Suppressor macrophage treated with lipopolysaccharide for 1 hour (primary cell): ENCODE measurements around the gene MYRF.
A peak's percentile ranks its signal among the peaks of the same experiment; 100 is the strongest.

Experiments
- DNase-seq, 3 donors: peaks; one replicate each; pipeline ENCODE4 v3.0.0-alpha.2; 2020 to 2022

Gene MYRF

GRCh38 chr11:61719978-61720377, 32.5 kb upstream of the MYRF start:
- peak in 1 of 3 donors; percentile 45 for DNase-seq

DNA sequence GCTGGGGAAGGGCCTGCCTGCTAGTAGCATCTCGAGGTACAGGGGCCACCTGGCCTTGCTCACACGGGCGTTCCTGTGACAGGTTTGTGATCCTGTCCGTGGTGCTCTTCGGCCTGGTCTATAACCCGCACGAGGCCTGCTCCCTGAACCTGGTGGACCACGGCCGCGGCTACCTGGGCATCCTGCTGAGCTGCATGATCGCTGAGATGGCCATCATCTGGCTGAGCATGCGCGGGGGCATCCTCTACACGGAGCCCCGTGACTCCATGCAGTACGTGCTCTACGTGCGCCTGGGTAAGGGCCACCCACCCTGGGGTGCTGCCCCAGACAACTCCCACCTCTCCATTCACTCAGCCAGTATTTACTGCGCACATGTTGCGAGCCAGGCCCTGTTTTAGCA, 31.8 kb upstream of the MYRF start:
- no peak for DNase-seq

DNA sequence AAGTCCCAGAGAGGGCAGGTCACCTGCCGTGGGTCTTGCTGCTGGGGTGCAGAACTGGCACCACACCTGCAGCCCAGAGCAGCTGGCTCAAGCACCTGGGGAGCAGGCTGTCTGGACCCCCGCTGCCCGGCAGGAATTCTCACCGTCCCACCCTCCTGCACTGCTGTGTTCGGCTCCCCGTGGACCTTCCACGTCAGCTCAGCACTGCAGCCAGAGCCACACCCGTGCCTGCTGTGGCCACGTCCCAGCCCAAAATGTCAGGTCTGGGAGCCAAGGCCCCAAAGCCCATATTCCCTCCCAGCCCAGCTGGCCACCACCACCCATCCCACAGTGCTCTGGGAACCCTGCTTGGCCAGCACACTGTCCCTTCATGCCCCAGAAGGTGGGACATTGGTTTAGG, 28.0 kb upstream of the MYRF start:
- no peak for DNase-seq

DNA sequence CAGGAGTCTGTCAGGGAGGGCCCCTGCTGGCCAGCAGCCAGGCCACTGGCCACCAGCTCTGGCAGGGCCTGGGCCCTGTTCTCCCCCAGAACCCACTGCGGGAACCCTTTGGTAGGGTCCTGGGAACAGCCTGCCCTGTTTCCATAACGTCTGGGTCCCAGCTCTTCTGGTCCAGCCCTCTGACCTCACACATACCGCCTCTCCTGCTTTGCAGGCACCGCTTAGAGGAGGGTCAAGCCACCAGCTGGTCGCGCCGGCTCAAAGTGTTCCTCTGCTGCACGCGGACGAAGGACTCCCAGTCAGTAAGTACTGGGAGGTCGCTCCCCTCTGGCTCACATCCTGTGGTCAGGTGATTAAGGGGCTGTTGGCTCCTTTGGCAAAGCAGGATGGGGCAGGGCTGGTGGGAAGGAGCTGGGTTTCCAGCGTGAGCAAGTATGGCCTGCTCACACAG, 26.6 kb upstream of the MYRF start:
- DNase-seq, result no peak

DNA sequence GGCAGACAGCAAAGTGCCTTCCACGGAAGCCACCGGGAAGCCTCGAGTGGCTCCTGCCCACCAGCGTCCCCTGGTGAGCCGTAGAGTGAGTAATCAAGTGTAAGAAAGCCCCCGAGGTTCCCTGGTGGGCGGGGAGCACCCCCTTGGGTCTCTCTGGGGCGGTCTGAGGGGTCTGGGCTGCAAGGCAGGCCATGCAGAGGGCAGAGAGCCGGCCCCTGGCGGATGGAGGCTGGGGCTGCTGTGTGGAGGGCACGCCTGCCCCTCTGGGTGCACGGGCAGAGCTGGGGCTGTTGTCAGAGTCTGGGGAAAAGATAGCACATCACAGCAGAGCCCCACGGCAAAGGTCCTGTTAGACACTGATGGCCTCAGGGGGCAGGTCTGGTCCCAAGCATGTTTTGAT, 25.7 kb upstream of the MYRF start:
- DNase-seq, result no peak

GRCh38 chr11:61727401-61727811, 25.0 kb upstream of the MYRF start:
- no peak for DNase-seq

GRCh38 chr11:61728066-61728939, 24.1 kb upstream of the MYRF start:
- DNase-seq, result no peak

GRCh38 chr11:61728940-61729219, 23.6 kb upstream of the MYRF start:
- DNase-seq, result peak in 1 of 3 donors; percentile 27

DNA sequence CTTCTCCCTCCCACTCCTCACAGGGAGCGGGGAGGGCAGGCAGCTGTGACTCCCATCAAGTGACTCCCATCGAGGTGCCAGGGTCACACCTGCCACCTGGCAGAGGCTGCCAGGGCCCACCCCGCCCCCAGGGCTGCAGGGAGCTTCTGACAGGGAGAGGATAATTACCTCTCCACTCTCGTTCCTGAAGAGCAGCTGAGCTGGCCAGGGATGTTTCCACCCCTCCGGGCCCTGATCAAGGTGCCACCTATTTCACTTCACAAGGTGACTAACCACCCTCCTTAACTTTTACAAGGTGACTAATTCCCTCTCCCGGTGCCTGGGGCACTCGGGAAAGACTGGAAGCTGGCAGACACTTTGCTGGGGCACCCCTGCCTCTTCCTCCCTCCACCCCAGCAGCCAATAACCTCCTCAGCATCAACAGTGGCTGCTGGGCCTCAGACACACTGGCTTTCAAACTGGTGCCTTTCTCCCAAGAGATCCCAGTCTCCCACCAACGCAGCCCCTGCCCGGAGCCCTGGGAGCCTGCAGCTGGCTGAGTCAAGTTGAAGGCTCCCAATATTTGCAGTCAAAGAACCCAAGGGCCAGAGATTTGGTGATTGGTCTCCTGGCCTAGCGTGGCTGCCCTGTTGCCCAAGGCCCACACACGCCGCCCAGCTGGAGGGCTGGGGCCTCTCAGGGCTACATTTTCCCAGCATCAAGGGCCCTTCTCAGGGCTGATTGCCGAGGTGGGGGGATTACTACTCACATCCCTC, 22.0 kb upstream of the MYRF start:
- no peak for DNase-seq

GRCh38 chr11:61731211-61731951, 21.1 kb upstream of the MYRF start:
- no peak for DNase-seq

DNA sequence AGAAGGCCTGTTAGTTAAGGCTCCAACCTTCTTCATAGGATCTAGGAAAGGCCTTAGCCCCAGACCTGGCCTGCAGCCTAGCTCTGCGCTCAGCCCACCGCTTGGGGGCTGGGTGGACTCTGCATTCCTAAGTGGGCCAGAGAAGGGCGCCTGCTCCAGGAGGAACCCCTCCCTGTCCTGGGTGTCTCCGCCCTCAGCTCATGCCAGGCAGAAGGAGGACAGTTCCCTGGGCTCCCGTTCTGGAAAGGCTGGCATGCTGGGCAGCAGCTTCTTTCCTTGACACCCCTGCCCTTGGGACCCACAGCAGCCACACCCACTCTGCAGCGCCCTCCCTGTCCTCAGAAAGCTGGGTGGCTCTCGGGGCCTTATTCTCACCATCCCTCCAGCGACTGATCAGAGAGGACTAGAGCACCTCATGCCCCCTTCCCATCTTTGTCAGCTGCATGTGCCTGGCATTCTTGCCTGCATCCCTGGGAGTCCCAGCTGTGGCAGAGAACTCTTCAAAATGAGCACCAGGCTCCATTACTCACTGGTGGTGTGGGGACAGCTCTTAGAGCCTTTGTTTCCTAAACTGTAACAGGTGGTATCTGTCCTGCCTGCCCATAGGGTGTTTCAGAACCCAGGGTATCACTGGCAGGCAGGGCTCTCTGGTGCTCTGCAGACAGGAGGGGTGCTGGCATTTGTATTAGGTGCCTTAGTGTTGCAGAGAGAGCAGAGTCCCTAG, 20.3 kb upstream of the MYRF start:
- DNase-seq, result no peak

GRCh38 chr11:61732705-61733104, 19.7 kb upstream of the MYRF start:
- DNase-seq, result peak; percentile 67 to 83 (median 72)

DNA sequence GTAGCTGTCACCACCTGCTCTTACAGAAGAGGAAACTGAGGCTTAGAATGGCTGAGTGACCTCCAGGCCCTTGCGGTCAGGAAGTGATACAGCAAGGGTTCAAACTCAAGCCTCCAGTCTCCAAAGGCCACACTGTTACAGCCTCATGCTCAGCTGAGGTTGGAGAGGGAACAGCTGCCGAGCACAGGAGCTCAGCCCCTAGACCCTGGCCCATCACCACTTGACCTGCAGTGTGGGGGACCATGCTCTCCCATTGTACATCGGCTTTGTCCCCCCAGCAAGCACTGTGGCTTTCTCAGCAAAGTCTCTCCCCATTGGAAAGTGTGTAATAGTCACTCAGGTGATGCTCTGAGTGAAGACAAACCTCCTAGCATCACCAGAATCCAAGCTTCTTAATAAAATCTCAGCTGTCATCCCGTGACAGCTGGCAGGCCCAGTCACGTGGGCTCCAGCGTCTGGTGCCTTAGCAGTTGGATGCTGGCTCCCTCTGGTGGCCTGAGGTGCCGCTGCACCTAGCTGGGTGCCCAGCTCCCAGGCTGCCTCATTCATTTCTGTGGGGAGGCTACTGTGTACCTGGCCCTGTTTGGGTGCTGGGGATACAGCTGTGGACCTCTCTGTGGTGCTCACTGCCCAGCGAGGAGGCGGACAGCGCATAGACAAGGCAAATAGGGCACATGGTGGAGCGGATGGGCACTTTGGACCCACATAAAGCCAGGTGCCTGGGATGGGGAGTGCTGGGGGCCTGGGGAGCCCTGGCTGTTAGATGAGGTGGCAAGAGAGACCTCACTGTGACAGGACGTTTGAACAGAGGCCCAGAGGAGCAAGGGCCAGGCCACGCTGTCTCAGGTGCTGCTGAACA, 19.1 kb upstream of the MYRF start:
- peak; percentile 92 to 95 (median 94) for DNase-seq

- no peak for DNase-seq
Measured at GRCh38 chr11:61734767-61735166, 17.7 kb upstream of the MYRF start.

DNA sequence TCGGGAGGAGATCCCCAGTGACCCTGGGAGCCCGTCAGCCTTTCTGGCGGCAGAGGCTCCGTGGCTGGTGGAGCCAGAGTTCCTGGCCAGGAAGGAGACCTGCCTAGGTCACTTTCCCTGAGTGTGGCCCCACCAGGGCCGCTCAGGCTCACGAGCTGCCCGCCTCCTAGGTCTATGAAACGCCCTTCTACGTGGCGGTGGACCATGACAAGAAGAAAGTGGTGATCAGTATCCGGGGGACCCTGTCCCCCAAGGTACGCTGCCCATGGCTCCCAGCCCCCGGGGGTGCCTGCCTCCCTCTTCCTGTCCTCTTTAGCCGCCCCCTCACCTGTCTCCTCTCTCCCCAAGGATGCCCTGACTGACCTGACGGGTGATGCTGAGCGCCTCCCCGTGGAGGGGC, 17.0 kb upstream of the MYRF start:
- DNase-seq, result no peak

DNA sequence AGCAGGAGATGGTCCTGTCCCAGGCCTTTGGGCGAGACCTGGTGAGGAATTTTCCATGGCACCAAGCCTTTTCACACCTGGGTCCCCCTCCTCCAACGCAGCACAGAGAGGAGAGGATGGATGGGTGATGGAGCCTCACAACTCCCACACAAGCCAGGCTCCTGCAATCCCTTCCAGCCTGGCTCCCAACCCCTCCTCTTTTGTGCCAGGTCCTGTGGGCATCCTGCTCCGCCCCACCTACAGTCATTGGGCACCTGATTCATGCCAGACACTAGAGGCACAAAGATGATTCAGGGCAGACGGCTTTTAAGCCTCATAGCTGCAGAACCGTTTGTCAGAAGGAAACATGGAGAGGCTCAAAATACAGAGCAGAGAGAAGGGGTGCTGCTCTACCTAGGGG, 16.1 kb upstream of the MYRF start:
- no peak for DNase-seq

- DNase-seq, result no peak
Measured at GRCh38 chr11:61737131-61737530, 15.3 kb upstream of the MYRF start.

DNA sequence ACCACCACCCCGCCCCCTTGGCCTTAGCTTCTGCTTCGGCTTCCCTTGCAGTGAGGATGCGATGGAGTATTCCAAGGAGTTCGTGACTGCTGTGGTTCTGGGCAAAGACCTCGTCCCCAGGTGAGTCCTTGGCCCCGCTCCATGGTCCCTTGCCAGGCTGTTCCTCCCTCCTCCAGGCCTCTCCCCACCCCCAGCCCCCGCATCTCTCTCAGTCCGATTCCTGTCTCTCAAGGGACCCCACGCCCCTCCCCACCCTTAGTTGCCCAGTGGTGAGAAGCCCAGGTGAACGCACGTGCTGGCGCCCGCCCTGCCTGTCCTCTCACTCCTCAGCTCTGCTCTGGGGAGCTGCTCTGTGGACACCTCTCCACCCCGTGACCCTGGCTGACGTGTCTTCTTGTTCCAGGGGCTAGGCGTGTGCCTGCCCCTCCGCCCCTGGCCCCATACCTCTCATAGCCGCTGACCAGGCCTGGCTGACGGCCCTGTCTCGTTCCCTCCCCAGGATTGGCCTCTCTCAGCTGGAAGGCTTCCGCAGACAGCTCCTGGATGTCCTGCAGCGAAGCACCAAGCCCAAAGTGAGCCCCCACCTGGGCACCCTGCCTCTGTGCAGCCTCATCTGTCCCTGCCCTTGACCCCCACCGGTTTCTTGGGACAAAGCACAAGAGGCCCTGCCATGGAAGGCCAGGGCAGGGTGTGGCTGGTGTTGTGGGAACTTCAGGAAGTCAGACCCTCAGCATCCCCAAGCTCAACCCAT, 14.6 kb upstream of the MYRF start:
- no peak for DNase-seq

DNA sequence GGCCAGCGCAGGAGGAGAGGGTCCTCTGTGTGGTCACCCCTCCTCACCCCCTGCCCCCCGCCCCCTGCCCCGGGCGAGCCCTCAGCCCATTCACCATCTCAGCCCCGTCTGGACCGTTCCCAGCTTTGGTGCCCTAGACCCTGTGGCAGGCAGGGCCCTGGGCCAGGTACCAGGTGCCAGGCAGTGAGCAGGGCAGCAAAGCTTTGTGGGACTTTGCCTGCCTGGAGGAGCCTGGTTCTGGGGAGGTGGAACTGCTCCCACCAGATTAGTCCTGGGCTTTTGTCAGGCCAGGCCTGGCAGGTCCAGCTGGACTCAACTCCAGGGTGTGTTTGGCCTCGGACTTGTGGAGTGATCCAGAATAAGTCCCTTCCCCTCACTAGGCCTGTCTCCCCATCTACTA, 13.7 kb upstream of the MYRF start:
- no peak for DNase-seq

GRCh38 chr11:61739413-61739812, 13.0 kb upstream of the MYRF start:
- DNase-seq, result no peak

DNA sequence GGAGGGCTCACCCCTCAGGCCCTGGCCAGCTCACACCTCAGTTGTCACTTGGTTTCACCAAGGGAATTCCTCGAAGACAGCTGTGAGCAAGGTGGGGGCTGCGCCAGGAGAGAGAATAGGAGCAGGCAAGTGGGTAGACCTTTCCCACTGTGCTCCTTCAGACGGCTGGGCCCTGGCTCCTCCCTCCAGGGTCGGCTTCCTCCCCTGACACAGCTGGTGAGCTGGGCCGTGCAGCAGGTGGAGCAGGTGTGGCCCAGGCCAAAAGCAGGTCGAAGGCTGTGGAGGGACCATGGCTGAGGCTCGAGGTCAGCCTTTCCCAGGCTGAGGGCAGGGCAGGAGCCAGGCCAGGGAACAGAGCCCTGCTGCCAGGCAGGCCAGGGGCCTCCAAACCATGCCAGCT, 12.5 kb upstream of the MYRF start:
- no peak for DNase-seq
